HCT116 (cell line): ENCODE data around the gene KRT78. TPM values are rescaled to one million over a fixed set of nuclear protein-coding genes. Genes with fewer than 3 reads are reported as not detected.

ENCODE experiments used
- ATAC-seq: fragments of 200-7000 bp; cut with Tn5 transposase; 2 replicates; pipeline ENCODE4 v1.9.1; 2020; ENCODE audit warnings: mild to moderate bottlenecking, moderate library complexity
- BruUV-seq: library from RNA; stranded (reverse); fragments of 400-500 nt; replicated peaks from 2 replicates; lab custom pipeline; 2021; lab: Mats Ljungman, UMichigan
- CTCF ChIA-PET: fragments of 300-600 bp; sonication (Branson Sonifier 250); formaldehyde crosslinking; loops from one replicate; lab custom pipeline; 2021; ENCODE audit warnings: antibody characterized with exemption; lab: Charles Lee
- POLR2A ChIA-PET: fragments of 300-600, 350-600 bp; sonication (Branson Sonifier 250); formaldehyde crosslinking; loops from one replicate; lab custom pipeline; 2021; ENCODE audit warnings: antibody characterized with exemption; lab: Charles Lee
- RAD21 ChIA-PET, 2 experiments: fragments of 300-600 bp; sonication (Branson Sonifier 250); formaldehyde crosslinking; loops; one replicate each; lab custom pipeline; 2023; ENCODE audit warnings: low total read pairs in 2 of 2; ENCODE audit not compliant: uncharacterized antibody in 2 of 2, unreplicated experiment in 2 of 2, low non-redundant PET in 1 of 2; lab: Charles Lee
- DNase-seq: peaks from one replicate; pipeline ENCODE4 v3.0.0-alpha.2; 2010; ENCODE audit warnings: low read depth, low spot score
- H2AFZ ChIP-seq: fragments of 200-600 bp; shearing (Covaris generic), sonication (generic); 2 replicates; pipeline ENCODE4 v1.6.1; 2017; ENCODE audit warnings: low read depth, mixed run types, mixed read lengths, antibody characterized with exemption, low read length; ENCODE audit not compliant: poor library complexity, severe bottlenecking
- H3K27ac ChIP-seq: 2 replicates; pipeline ENCODE4 v1.5.1; 2012; ENCODE audit warnings: low read depth, low read length
- H3K27me3 ChIP-seq: fragments of 200-600 bp; sonication (generic); 2 replicates; pipeline ENCODE4 v1.6.1; 2016; ENCODE audit warnings: mixed run types, low read length, mixed read lengths; ENCODE audit not compliant: insufficient read depth
- H3K36me3 ChIP-seq, 2 experiments: fragments of 200-500 bp in 1 of 2; fragments of 200-600 bp in 1 of 2; sonication (Bioruptor generic) in 1 of 2; sonication (generic) in 1 of 2; 2 replicates each; pipeline versions ENCODE4 v1.5.1 to v1.6.1; 2014 to 2016; ENCODE audit warnings: low read length in 2 of 2, inconsistent platforms in 1 of 2, mixed read lengths in 1 of 2, mixed run types in 1 of 2; ENCODE audit not compliant: insufficient read depth in 2 of 2, control insufficient read depth in 1 of 2
- H3K4me1 ChIP-seq, 2 experiments: fragments of 200-600 bp in 1 of 2; sonication (generic) in 1 of 2; 2 replicates each; pipeline versions ENCODE4 v1.5.1 to v1.6.1; 2012 to 2017; ENCODE audit warnings: low read length in 2 of 2, inconsistent platforms in 1 of 2, mild to moderate bottlenecking in 1 of 2, mixed read lengths in 1 of 2, mixed run types in 1 of 2, moderate library complexity in 1 of 2; ENCODE audit not compliant: insufficient read depth in 2 of 2, control insufficient read depth in 1 of 2
- H3K4me2 ChIP-seq: fragments of 200-600 bp; sonication (generic); 2 replicates; pipeline ENCODE4 v1.6.1; 2017; ENCODE audit warnings: mixed run types, low read length, mixed read lengths
- H3K4me3 ChIP-seq, 2 experiments: fragments of 200-600 bp in 1 of 2; sonication (generic) in 1 of 2; replicated peaks in 1 of 2; 2 replicates each; pipeline ENCODE4 v1.5.1; 2011 to 2016; ENCODE audit warnings: low read length in 2 of 2, control low read depth in 1 of 2, low read depth in 1 of 2, mild to moderate bottlenecking in 1 of 2, mixed read lengths in 1 of 2, mixed run types in 1 of 2
- H3K79me2 ChIP-seq: fragments of 200-600 bp; sonication (generic); 2 replicates; pipeline ENCODE4 v1.6.1; 2017; ENCODE audit warnings: mild to moderate bottlenecking, mixed run types, low read length, moderate library complexity, mixed read lengths; ENCODE audit not compliant: insufficient read depth
- H3K9ac ChIP-seq: fragments of 200-600 bp; sonication (generic); 2 replicates; pipeline ENCODE4 v1.6.1; 2016; ENCODE audit warnings: low read length, mixed read lengths
- H3K9me2 ChIP-seq: fragments of 200-600 bp; sonication (generic), shearing (Covaris generic); 2 replicates; pipeline ENCODE4 v1.6.1; 2017; ENCODE audit warnings: mixed run types, mild to moderate bottlenecking, moderate library complexity; ENCODE audit not compliant: insufficient read depth
- H3K9me3 ChIP-seq, 2 experiments: fragments of 200-500 bp in 1 of 2; fragments of 200-600 bp in 1 of 2; sonication (Bioruptor generic) in 1 of 2; sonication (generic) in 1 of 2; 2 replicates each; pipeline ENCODE4 v1.6.1; 2014 to 2017; ENCODE audit warnings: low read length in 2 of 2, mixed read lengths in 2 of 2, inconsistent platforms in 1 of 2, low read depth in 1 of 2, mild to moderate bottlenecking in 1 of 2, mixed run types in 1 of 2, moderate library complexity in 1 of 2; ENCODE audit not compliant: control insufficient read depth in 1 of 2, insufficient read depth in 1 of 2
- H4K20me1 ChIP-seq: fragments of 200-600 bp; sonication (generic), shearing (Covaris generic); 2 replicates; pipeline ENCODE4 v1.6.1; 2017; ENCODE audit warnings: mixed run types, mild to moderate bottlenecking, moderate library complexity; ENCODE audit not compliant: insufficient read depth
- ATF3 ChIP-seq: IDR thresholded peaks from 2 replicates; pipeline ENCODE4 v1.6.1; 2012
- CEBPB ChIP-seq: IDR thresholded peaks from 2 replicates; pipeline ENCODE4 v1.6.1; 2012; ENCODE audit warnings: low read depth
- ELF1 ChIP-seq: IDR thresholded peaks from 2 replicates; pipeline ENCODE4 v1.6.1; 2012; ENCODE audit warnings: low read depth, borderline replicate concordance
- EZH2phosphoT487 ChIP-seq: fragments of 200-600 bp; IDR thresholded peaks from 2 replicates; pipeline ENCODE4 v1.6.1; 2018; ENCODE audit warnings: antibody characterized with exemption, borderline replicate concordance
- FOSL1 ChIP-seq: IDR thresholded peaks from 2 replicates; pipeline ENCODE4 v1.6.1; 2012; ENCODE audit warnings: low read depth
- POLR2A ChIP-seq: IDR thresholded peaks from 2 replicates; pipeline ENCODE4 v1.7.0; 2011; ENCODE audit warnings: borderline replicate concordance; ENCODE audit not compliant: insufficient read depth, insufficient read length; ENCODE audit errors: extremely low read depth
- POLR2AphosphoS5 ChIP-seq: IDR thresholded peaks from 2 replicates; pipeline ENCODE4 v1.6.1; 2011; ENCODE audit warnings: mild to moderate bottlenecking, low read depth, low read length, moderate library complexity
- REST ChIP-seq: IDR thresholded peaks from 2 replicates; pipeline ENCODE4 v1.6.1; 2012; ENCODE audit warnings: low read depth
- SRF ChIP-seq: IDR thresholded peaks from 2 replicates; pipeline ENCODE4 v1.6.1; 2012; ENCODE audit warnings: low read depth
- YY1 ChIP-seq: IDR thresholded peaks from 2 replicates; pipeline ENCODE4 v1.6.1; 2011; ENCODE audit warnings: low read length, low read depth, moderate library complexity, mild to moderate bottlenecking; ENCODE audit not compliant: insufficient replicate concordance; ENCODE audit errors: extremely low read depth
- ZBTB33 ChIP-seq: IDR thresholded peaks from 2 replicates; pipeline ENCODE4 v1.6.1; 2011; ENCODE audit warnings: mild to moderate bottlenecking, low read length, moderate library complexity; ENCODE audit not compliant: insufficient replicate concordance; ENCODE audit errors: extremely low read depth
- ZFX ChIP-seq: fragments of 450-650 bp; IDR thresholded peaks from 2 replicates; pipeline ENCODE4 v1.6.1; 2017
- ZNF274 ChIP-seq: fragments of 200-500 bp; sonication (Bioruptor generic); IDR thresholded peaks from 2 replicates; pipeline ENCODE4 v1.6.1; 2014; ENCODE audit warnings: mild to moderate bottlenecking, low read depth, low read length, inconsistent platforms
- intact Hi-C: fragments of 100-400 bp; cut with micrococcal nuclease; formaldehyde crosslinking; loops from 2 replicates; pipeline ENCODE4 v1.10.0; 2022
- total RNA-seq: library from RNA; stranded (reverse); gene quantifications from one replicate; pipeline ENCODE4 v1.2.1, GENCODE V29; 2021; ENCODE audit not compliant: unreplicated experiment
- TF ChIP-seq, protein P1 (sequence below), 3 experiments: fragments of 200-600 bp in 1 of 3; sonication (generic) in 1 of 3; IDR thresholded peaks in 2 of 3; conservative IDR thresholded peaks in 1 of 3; 2 replicates each; pipeline ENCODE4 v1.5.1; 2012 to 2017; ENCODE audit warnings: low read depth in 2 of 3, low read length in 2 of 3, antibody characterized with exemption in 1 of 3, borderline replicate concordance in 1 of 3, control low read depth in 1 of 3, mild to moderate bottlenecking in 1 of 3, mixed read lengths in 1 of 3, mixed run types in 1 of 3, moderate library complexity in 1 of 3; ENCODE audit not compliant: insufficient read depth in 1 of 3

Gene KRT78
- total RNA-seq, 1 experiment from 2014 or later = not detected

- Histone ChIP-seq H3K4me1 (peaks cover 62 to 82% of the 10 kb centered on the region in 2 experiments), H3K9me3 (no peaks in the 10 kb centered on the region), H3K4me3 (no peak overlapping the region), H3K9ac (peak overlapping the region; percentile 78), H3K9me2 (no peaks in the 10 kb centered on the region), H3K36me3 (no peaks in the 10 kb centered on the region), H3K79me2 (no peaks in the 10 kb centered on the region), H3K27me3 (no peaks in the 10 kb centered on the region), H3K27ac (peak overlapping the region; percentile 81), H4K20me1 (no peaks in the 10 kb centered on the region), H3K4me2 (peak overlapping the region; percentile 91), H2AFZ (no peak overlapping the region)
- RAD21 ChIA-PET = no interaction called here
- CTCF ChIA-PET = interaction anchor here (1.1 to 2.5 kb wide), 4 partner anchors 108 to 500 kb away, joined by 5 to 17 read pairs (median 12); no protein-coding TSS in a partner anchor
- ATAC-seq = no peak
- DNase-seq = no peak
- POLR2A ChIA-PET = interaction anchor here (1.6 to 6.2 kb wide), 2 partner anchors 725 to 728 kb away, joined by 4 to 48 read pairs; no protein-coding TSS in a partner anchor
- TF ChIP-seq SRF (no peak), CEBPB (no peak), POLR2AphosphoS5 (no peak), ZNF274 (no peak), EZH2phosphoT487 (no peak), ZBTB33 (no peak), REST (no peak), ELF1 (no peak), ZFX (no peak), ATF3 (no peak), POLR2A (no peak), YY1 (no peak), FOSL1 (no peak)
- TF ChIP-seq, protein P1, sequence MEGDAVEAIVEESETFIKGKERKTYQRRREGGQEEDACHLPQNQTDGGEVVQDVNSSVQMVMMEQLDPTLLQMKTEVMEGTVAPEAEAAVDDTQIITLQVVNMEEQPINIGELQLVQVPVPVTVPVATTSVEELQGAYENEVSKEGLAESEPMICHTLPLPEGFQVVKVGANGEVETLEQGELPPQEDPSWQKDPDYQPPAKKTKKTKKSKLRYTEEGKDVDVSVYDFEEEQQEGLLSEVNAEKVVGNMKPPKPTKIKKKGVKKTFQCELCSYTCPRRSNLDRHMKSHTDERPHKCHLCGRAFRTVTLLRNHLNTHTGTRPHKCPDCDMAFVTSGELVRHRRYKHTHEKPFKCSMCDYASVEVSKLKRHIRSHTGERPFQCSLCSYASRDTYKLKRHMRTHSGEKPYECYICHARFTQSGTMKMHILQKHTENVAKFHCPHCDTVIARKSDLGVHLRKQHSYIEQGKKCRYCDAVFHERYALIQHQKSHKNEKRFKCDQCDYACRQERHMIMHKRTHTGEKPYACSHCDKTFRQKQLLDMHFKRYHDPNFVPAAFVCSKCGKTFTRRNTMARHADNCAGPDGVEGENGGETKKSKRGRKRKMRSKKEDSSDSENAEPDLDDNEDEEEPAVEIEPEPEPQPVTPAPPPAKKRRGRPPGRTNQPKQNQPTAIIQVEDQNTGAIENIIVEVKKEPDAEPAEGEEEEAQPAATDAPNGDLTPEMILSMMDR (IDR thresholded peaks at IDR 0.05 in 2 of 3, conservative IDR thresholded peaks at IDR 0.05 in 1 of 3; ENCODE audit: borderline replicate concordance in 1 of 3, insufficient read depth in 1 of 3, low read depth in 2 of 3, low read length in 2 of 3) = no peak
- intact Hi-C loops = loop anchor here (5.0 kb wide), 4 partner anchors 546 to 726 kb away; no protein-coding TSS in a partner anchor
- BruUV-seq = no TSS peak
Measured at GRCh38 chr12:52872644-52873389, 24.0 kb upstream of the KRT78 start.
